ENCODE data around the gene RGL4. TPM values are rescaled to one million over a fixed set of nuclear protein-coding genes. Genes with fewer than 3 reads are reported as not detected.

Gene RGL4
- total and polyA plus RNA-seq, 2 of the 13 experiments (the other 11 are each of a cell fraction or from before 2014, with no cell fraction given): not detected

DNA sequence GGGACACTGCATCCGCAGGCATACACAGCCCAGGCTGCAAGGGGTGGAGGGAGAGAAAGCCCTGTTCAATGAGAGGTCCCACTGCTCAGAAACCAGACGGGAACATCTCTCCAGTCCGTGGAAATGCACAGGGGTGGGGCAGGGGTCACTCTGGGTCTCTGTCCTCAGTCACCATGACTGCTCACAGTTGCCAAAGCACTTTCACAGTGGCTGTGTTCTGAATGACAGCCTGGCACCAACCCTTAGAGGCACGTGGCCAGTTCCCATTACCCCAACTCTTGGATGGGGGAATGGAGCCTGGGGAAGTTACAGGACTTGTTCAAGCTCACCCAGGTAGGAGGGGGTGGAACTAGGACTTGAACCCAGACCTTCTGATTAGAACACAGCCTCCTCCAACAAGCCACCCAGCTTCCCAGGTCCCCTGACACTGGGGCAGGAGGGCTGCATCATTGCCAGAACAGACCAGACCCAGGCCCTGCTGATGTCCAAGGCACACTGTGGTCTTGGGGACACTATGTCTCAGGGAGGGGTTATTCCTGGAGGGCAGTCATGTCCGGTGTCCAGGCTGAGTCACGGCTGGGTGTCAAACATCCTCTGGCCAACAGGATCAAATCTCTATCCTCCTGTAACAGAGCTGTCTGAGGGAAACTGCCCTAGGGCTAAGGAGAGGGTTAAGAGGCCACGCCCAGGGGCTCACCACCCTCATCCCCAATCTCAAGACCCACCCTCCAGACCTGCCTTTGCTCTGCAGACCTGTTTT is 51.9 kb downstream of the RGL4 start (continued):
- TF ChIP-seq, protein P1, sequence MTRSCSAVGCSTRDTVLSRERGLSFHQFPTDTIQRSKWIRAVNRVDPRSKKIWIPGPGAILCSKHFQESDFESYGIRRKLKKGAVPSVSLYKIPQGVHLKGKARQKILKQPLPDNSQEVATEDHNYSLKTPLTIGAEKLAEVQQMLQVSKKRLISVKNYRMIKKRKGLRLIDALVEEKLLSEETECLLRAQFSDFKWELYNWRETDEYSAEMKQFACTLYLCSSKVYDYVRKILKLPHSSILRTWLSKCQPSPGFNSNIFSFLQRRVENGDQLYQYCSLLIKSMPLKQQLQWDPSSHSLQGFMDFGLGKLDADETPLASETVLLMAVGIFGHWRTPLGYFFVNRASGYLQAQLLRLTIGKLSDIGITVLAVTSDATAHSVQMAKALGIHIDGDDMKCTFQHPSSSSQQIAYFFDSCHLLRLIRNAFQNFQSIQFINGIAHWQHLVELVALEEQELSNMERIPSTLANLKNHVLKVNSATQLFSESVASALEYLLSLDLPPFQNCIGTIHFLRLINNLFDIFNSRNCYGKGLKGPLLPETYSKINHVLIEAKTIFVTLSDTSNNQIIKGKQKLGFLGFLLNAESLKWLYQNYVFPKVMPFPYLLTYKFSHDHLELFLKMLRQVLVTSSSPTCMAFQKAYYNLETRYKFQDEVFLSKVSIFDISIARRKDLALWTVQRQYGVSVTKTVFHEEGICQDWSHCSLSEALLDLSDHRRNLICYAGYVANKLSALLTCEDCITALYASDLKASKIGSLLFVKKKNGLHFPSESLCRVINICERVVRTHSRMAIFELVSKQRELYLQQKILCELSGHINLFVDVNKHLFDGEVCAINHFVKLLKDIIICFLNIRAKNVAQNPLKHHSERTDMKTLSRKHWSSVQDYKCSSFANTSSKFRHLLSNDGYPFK (CRISPR knock-in tag; IDR thresholded peaks at IDR 0.05; ENCODE audit: borderline replicate concordance): no peak
- TF ChIP-seq, protein P2, sequence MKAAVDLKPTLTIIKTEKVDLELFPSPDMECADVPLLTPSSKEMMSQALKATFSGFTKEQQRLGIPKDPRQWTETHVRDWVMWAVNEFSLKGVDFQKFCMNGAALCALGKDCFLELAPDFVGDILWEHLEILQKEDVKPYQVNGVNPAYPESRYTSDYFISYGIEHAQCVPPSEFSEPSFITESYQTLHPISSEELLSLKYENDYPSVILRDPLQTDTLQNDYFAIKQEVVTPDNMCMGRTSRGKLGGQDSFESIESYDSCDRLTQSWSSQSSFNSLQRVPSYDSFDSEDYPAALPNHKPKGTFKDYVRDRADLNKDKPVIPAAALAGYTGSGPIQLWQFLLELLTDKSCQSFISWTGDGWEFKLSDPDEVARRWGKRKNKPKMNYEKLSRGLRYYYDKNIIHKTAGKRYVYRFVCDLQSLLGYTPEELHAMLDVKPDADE (CRISPR knock-in tag; IDR thresholded peaks at IDR 0.05): no peak
- no peak for TF ChIP-seq HOXA3 (CRISPR knock-in tag; IDR thresholded peaks at IDR 0.05)
- TF ChIP-seq, protein P3, sequence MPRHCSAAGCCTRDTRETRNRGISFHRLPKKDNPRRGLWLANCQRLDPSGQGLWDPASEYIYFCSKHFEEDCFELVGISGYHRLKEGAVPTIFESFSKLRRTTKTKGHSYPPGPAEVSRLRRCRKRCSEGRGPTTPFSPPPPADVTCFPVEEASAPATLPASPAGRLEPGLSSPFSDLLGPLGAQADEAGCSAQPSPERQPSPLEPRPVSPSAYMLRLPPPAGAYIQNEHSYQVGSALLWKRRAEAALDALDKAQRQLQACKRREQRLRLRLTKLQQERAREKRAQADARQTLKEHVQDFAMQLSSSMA (CRISPR knock-in tag; IDR thresholded peaks at IDR 0.05): no peak

DNA sequence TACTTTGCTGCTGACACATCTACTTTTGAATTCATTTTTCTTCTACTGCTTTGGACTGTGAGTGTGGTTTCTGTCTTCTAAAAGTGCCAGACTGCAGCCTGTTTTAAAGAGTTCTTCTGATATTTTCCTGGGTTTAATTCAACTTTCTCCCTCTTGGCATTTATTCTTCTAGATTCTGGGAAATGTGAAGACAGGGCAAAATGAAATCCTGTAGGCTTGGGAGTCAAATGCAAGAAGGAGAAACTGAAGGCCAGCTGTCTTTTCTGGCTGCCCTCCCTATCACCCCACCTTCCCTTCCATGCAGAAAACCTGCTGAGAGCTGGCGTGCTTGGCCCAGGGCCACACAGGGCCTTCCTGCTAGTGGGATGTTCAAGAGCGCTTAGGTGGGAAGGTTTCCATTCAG is 52.5 kb downstream of the RGL4 start:
- H3K9ac ChIP-seq (ENCODE audit: insufficient read depth, low read depth, low read length): no peak overlapping the region
- no peaks in the 10 kb centered on the region for H3K4me1 ChIP-seq (ENCODE audit: insufficient read depth, low read length)
- H3K4me2 ChIP-seq (ENCODE audit: low read depth, low read length): no peak overlapping the region
- no peak overlapping the region for H2AFZ ChIP-seq (ENCODE audit: low read length)
- no peaks in the 10 kb centered on the region for H4K20me1 ChIP-seq (ENCODE audit: insufficient read depth, low read length)
- ChIA-PET POLR2A (no interaction called here), CTCF (ENCODE audit: low intra/inter-chr PET ratio, low total read pairs) (no interaction called here)
- no peak for FAIRE-seq
- no peak for ATAC-seq
- BruUV-seq (replicated peaks): no TSS peak
- in situ Hi-C loops (cut with HindIII; ENCODE audit: extremely low pct_ligation_motif_present, low pct_unique_long_range_greater_than_20kb) (no loop called here), intact Hi-C loops (cut with micrococcal nuclease; ENCODE audit: unreplicated experiment) (no loop called here)
- no peaks in the 10 kb centered on the region for H3K27me3 ChIP-seq (ENCODE audit: control insufficient read depth in 1 of 2, insufficient read depth in 2 of 2, low read length in 2 of 2)
- H3K4me3 ChIP-seq (replicated peaks in 1 of 3; ENCODE audit: insufficient read depth in 1 of 3, low read depth in 2 of 3, low read length in 3 of 3): no peak overlapping the region
- H3K79me2 ChIP-seq (ENCODE audit: insufficient read depth, low read length): peaks cover 1% of the 10 kb centered on the region
- H3K36me3 ChIP-seq (replicated peaks in 1 of 2; ENCODE audit: control insufficient read depth in 1 of 2, insufficient read depth in 2 of 2, low read length in 2 of 2): peaks cover 11 to 28% of the 10 kb centered on the region in 2 experiments; a peak in 3 of 5 replicates
- H3K9me3 ChIP-seq (ENCODE audit: low read length): no peaks in the 10 kb centered on the region
- 100% methylated on average over 2 of the region's 2 CpGs for WGBS (ENCODE audit: low lambda C conversion rate)
- H3K27ac ChIP-seq (ENCODE audit: extremely low read length, insufficient read depth, low read length): no peak overlapping the region
- DNase-seq (ENCODE audit: low spot score): no peak
- TF ChIP-seq, protein P4, sequence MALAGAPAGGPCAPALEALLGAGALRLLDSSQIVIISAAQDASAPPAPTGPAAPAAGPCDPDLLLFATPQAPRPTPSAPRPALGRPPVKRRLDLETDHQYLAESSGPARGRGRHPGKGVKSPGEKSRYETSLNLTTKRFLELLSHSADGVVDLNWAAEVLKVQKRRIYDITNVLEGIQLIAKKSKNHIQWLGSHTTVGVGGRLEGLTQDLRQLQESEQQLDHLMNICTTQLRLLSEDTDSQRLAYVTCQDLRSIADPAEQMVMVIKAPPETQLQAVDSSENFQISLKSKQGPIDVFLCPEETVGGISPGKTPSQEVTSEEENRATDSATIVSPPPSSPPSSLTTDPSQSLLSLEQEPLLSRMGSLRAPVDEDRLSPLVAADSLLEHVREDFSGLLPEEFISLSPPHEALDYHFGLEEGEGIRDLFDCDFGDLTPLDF (CRISPR knock-in tag; IDR thresholded peaks at IDR 0.05): no peak
- TF ChIP-seq ZNF264 (CRISPR knock-in tag; IDR thresholded peaks at IDR 0.05) (no peak), HOXA9 (CRISPR knock-in tag; IDR thresholded peaks at IDR 0.05; ENCODE audit: borderline replicate concordance) (no peak), ZNF251 (CRISPR knock-in tag; IDR thresholded peaks at IDR 0.05) (no peak), MYNN (CRISPR knock-in tag; IDR thresholded peaks at IDR 0.05; ENCODE audit: low read depth) (no peak)
- TF ChIP-seq, protein P5, sequence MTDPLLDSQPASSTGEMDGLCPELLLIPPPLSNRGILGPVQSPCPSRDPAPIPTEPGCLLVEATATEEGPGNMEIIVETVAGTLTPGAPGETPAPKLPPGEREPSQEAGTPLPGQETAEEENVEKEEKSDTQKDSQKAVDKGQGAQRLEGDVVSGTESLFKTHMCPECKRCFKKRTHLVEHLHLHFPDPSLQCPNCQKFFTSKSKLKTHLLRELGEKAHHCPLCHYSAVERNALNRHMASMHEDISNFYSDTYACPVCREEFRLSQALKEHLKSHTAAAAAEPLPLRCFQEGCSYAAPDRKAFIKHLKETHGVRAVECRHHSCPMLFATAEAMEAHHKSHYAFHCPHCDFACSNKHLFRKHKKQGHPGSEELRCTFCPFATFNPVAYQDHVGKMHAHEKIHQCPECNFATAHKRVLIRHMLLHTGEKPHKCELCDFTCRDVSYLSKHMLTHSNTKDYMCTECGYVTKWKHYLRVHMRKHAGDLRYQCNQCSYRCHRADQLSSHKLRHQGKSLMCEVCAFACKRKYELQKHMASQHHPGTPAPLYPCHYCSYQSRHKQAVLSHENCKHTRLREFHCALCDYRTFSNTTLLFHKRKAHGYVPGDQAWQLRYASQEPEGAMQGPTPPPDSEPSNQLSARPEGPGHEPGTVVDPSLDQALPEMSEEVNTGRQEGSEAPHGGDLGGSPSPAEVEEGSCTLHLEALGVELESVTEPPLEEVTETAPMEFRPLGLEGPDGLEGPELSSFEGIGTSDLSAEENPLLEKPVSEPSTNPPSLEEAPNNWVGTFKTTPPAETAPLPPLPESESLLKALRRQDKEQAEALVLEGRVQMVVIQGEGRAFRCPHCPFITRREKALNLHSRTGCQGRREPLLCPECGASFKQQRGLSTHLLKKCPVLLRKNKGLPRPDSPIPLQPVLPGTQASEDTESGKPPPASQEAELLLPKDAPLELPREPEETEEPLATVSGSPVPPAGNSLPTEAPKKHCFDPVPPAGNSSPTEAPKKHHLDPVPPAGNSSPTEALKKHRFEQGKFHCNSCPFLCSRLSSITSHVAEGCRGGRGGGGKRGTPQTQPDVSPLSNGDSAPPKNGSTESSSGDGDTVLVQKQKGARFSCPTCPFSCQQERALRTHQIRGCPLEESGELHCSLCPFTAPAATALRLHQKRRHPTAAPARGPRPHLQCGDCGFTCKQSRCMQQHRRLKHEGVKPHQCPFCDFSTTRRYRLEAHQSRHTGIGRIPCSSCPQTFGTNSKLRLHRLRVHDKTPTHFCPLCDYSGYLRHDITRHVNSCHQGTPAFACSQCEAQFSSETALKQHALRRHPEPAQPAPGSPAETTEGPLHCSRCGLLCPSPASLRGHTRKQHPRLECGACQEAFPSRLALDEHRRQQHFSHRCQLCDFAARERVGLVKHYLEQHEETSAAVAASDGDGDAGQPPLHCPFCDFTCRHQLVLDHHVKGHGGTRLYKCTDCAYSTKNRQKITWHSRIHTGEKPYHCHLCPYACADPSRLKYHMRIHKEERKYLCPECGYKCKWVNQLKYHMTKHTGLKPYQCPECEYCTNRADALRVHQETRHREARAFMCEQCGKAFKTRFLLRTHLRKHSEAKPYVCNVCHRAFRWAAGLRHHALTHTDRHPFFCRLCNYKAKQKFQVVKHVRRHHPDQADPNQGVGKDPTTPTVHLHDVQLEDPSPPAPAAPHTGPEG (CRISPR knock-in tag; IDR thresholded peaks at IDR 0.05): no peak
